Neuronal stem cell (in vitro differentiated cells): ENCODE measurements around the gene CTTNBP2.

Source experiments
- DNase-seq: peaks from one replicate; pipeline ENCODE4 v3.0.0-alpha.2; 2013; ENCODE audit warnings: low spot score
- H2AFZ ChIP-seq: one replicate; pipeline ENCODE4 v1.6.1; 2013; ENCODE audit warnings: mild to moderate bottlenecking, low read length, inconsistent platforms
- H2AK5ac ChIP-seq: 2 replicates; pipeline ENCODE4 v1.6.1; 2013; ENCODE audit warnings: low read depth, mild to moderate bottlenecking, inconsistent platforms, low read length, moderate library complexity, mixed read lengths
- H2BK120ac ChIP-seq: 2 replicates; pipeline ENCODE4 v1.6.1; 2013; ENCODE audit warnings: low read depth, mild to moderate bottlenecking, inconsistent platforms, low read length, moderate library complexity, mixed read lengths
- H2BK12ac ChIP-seq: one replicate; pipeline ENCODE4 v1.6.1; 2013; ENCODE audit warnings: low read length, inconsistent platforms
- H2BK15ac ChIP-seq: 2 replicates; pipeline ENCODE4 v1.6.1; 2013; ENCODE audit warnings: mild to moderate bottlenecking, low read length, inconsistent platforms, mixed read lengths
- H2BK5ac ChIP-seq: one replicate; pipeline ENCODE4 v1.6.1; 2013; ENCODE audit warnings: inconsistent platforms, mild to moderate bottlenecking, low read length, moderate library complexity
- H3K14ac ChIP-seq: one replicate; pipeline ENCODE4 v1.6.1; 2013; ENCODE audit warnings: low read length, inconsistent platforms
- H3K18ac ChIP-seq: 2 replicates; pipeline ENCODE4 v1.6.1; 2013; ENCODE audit warnings: low read length, inconsistent platforms
- H3K23ac ChIP-seq: 2 replicates; pipeline ENCODE4 v1.6.1; 2013; ENCODE audit warnings: low read depth, mild to moderate bottlenecking, mixed read lengths, low read length, inconsistent platforms; ENCODE audit not compliant: poor library complexity
- H3K27ac ChIP-seq: replicated peaks from 3 replicates; pipeline ENCODE4 v1.5.1; 2013; ENCODE audit warnings: low read length, inconsistent platforms
- H3K27me3 ChIP-seq, 3 experiments: 2 replicates each; pipeline ENCODE4 v1.6.1; 2013; ENCODE audit warnings: low read length in 3 of 3, mild to moderate bottlenecking in 2 of 3, inconsistent platforms in 1 of 3, low read depth in 1 of 3, mixed read lengths in 1 of 3, moderate library complexity in 1 of 3; ENCODE audit not compliant: control insufficient read depth in 3 of 3, insufficient read depth in 3 of 3
- H3K36me3 ChIP-seq, 2 donors: replicated peaks in 1 of 2; 2 replicates each; pipeline ENCODE4 v1.6.1; 2013; ENCODE audit warnings: low read length in 2 of 2; ENCODE audit not compliant: control insufficient read depth in 2 of 2, insufficient read depth in 2 of 2
- H3K4ac ChIP-seq: 2 replicates; pipeline ENCODE4 v1.6.1; 2013; ENCODE audit warnings: inconsistent platforms, mild to moderate bottlenecking, low read length, moderate library complexity
- H3K4me1 ChIP-seq, 2 donors: 1 replicate in 1 of 2; 2 replicates in 1 of 2; pipeline ENCODE4 v1.6.1; 2013; ENCODE audit warnings: low read length in 2 of 2, low read depth in 1 of 2; ENCODE audit not compliant: control insufficient read depth in 2 of 2, insufficient read depth in 1 of 2
- H3K4me2 ChIP-seq: one replicate; pipeline ENCODE4 v1.6.1; 2013; ENCODE audit warnings: mild to moderate bottlenecking, low read length, inconsistent platforms; ENCODE audit not compliant: insufficient read depth, poor library complexity, severe bottlenecking
- H3K4me3 ChIP-seq, 2 donors: 2 replicates each; pipeline ENCODE4 v1.5.1; 2013; ENCODE audit warnings: low read length in 2 of 2, mild to moderate bottlenecking in 2 of 2, inconsistent platforms in 1 of 2, moderate library complexity in 1 of 2
- H3K79me1 ChIP-seq: one replicate; pipeline ENCODE4 v1.6.1; 2013; ENCODE audit warnings: low read depth, mild to moderate bottlenecking, inconsistent platforms, low read length, moderate library complexity
- H3K9ac ChIP-seq: one replicate; pipeline ENCODE4 v1.6.1; 2013; ENCODE audit warnings: mild to moderate bottlenecking, low read depth, low read length, inconsistent platforms; ENCODE audit not compliant: poor library complexity
- H3K9me3 ChIP-seq, 2 donors: replicated peaks in 1 of 2; 2 replicates each; pipeline versions ENCODE3 to v1.6.1; 2013; ENCODE audit warnings: low read length in 2 of 2, mild to moderate bottlenecking in 2 of 2, inconsistent platforms in 1 of 2, low read depth in 1 of 2, mixed read lengths in 1 of 2, moderate library complexity in 1 of 2; ENCODE audit not compliant: control insufficient read depth in 2 of 2, insufficient read depth in 1 of 2
- H4K8ac ChIP-seq: one replicate; pipeline ENCODE4 v1.6.1; 2013; ENCODE audit warnings: low read depth, mild to moderate bottlenecking, inconsistent platforms, low read length, moderate library complexity
- H4K91ac ChIP-seq: one replicate; pipeline ENCODE4 v1.6.1; 2013; ENCODE audit warnings: low read length, low read depth, mild to moderate bottlenecking, inconsistent platforms; ENCODE audit not compliant: poor library complexity
- WGBS, 2 donors: extraction: QIAGEN DNeasy Blood & Tissue Kit; methylation state at CpG; one replicate each; pipeline ENCODE4 v1.1.7; 2013; ENCODE audit warnings: missing lambda C conversion rate in 2 of 2, mixed read lengths in 1 of 2; ENCODE audit not compliant: insufficient read length in 2 of 2, insufficient replicate concordance in 1 of 2; ENCODE audit errors: extremely low coverage in 2 of 2; 5-methylcytosine and 5-hydroxymethylcytosine counted together

The CTTNBP2 gene

GRCh38 chr7:117805241-117805640 lies 68.0 kb downstream of the CTTNBP2 start:
- Histone ChIP-seq H3K27me3 (no peaks in the 10 kb centered on the region), H3K27ac (no peak overlapping the region), H4K91ac (no peak overlapping the region), H2BK15ac (no peak overlapping the region), H3K18ac (no peak overlapping the region), H4K8ac (no peak overlapping the region), H2BK120ac (no peak overlapping the region), H2AFZ (no peak overlapping the region), H3K14ac (no peak overlapping the region), H2BK5ac (no peak overlapping the region), H3K36me3 (peaks cover 0 to 2% of the 10 kb centered on the region in 2 donors), H3K9ac (no peak overlapping the region), H3K79me1 (no peaks in the 10 kb centered on the region), H3K23ac (no peak overlapping the region), H2AK5ac (no peak overlapping the region), H2BK12ac (no peak overlapping the region), H3K9me3 (no peaks in the 10 kb centered on the region), H3K4me1 (peaks cover 5 to 18% of the 10 kb centered on the region in 2 donors), H3K4me3 (no peak overlapping the region), H3K4ac (no peak overlapping the region), H3K4me2 (no peak overlapping the region)
- DNase-seq, result no peak
- no CpG with 5 or more reads among the region's 3 CpGs for WGBS, 2 donors

- H2AK5ac ChIP-seq, result no peak overlapping the region
- H2BK15ac ChIP-seq, result no peak overlapping the region
- H4K8ac ChIP-seq, result no peak overlapping the region
- no peaks in the 10 kb centered on the region for H3K9me3 ChIP-seq
- no peak overlapping the region for H3K27ac ChIP-seq
- H3K18ac ChIP-seq, result no peak overlapping the region
- H3K27me3 ChIP-seq, result no peaks in the 10 kb centered on the region
- no peak overlapping the region for H2BK120ac ChIP-seq
- no CpG with 5 or more reads among the region's 2 CpGs for WGBS, 2 donors
- no peak overlapping the region for H3K23ac ChIP-seq
- peaks cover 0 to 2% of the 10 kb centered on the region in 2 donors for H3K36me3 ChIP-seq
- no peak for DNase-seq
- no peaks in the 10 kb centered on the region for H3K79me1 ChIP-seq
- H2BK12ac ChIP-seq, result no peak overlapping the region
- no peak overlapping the region for H3K4me2 ChIP-seq
- no peak overlapping the region for H3K4ac ChIP-seq
- no peak overlapping the region for H2AFZ ChIP-seq
- no peak overlapping the region for H3K14ac ChIP-seq
- H3K4me1 ChIP-seq, result peaks cover 3 to 4% of the 10 kb centered on the region in 2 donors
- no peak overlapping the region for H3K9ac ChIP-seq
- H3K4me3 ChIP-seq, result no peak overlapping the region
- H4K91ac ChIP-seq, result no peak overlapping the region
- H2BK5ac ChIP-seq, result no peak overlapping the region
Measured at GRCh38 chr7:117803476-117803875, 69.8 kb downstream of the CTTNBP2 start.

GRCh38 chr7:117802660-117803059 lies 70.6 kb downstream of the CTTNBP2 start:
- Histone ChIP-seq H2BK15ac (no peak overlapping the region), H2BK120ac (no peak overlapping the region), H3K4me2 (no peak overlapping the region), H3K36me3 (peaks cover 0 to 2% of the 10 kb centered on the region in 2 donors), H3K27ac (no peak overlapping the region), H3K9me3 (no peaks in the 10 kb centered on the region), H3K23ac (no peak overlapping the region), H3K4me3 (no peak overlapping the region), H4K91ac (no peak overlapping the region), H3K18ac (no peak overlapping the region), H3K14ac (no peak overlapping the region), H4K8ac (no peak overlapping the region), H2AK5ac (no peak overlapping the region), H3K79me1 (no peaks in the 10 kb centered on the region), H3K4ac (no peak overlapping the region), H3K4me1 (peaks cover 0 to under 1% of the 10 kb centered on the region in 2 donors), H3K9ac (no peak overlapping the region), H2BK12ac (no peak overlapping the region), H3K27me3 (no peaks in the 10 kb centered on the region), H2AFZ (no peak overlapping the region), H2BK5ac (no peak overlapping the region)
- WGBS, 2 donors, result no CpG with 5 or more reads among the region's 2 CpGs
- no peak for DNase-seq

- H4K8ac ChIP-seq, result no peak overlapping the region
- H2AK5ac ChIP-seq, result no peak overlapping the region
- H2BK12ac ChIP-seq, result no peak overlapping the region
- DNase-seq, result no peak
- no peak overlapping the region for H3K4me2 ChIP-seq
- no peak overlapping the region for H3K23ac ChIP-seq
- no peak overlapping the region for H2BK15ac ChIP-seq
- no peak overlapping the region for H2BK5ac ChIP-seq
- H3K9ac ChIP-seq, result no peak overlapping the region
- no peak overlapping the region for H2AFZ ChIP-seq
- no peak overlapping the region for H2BK120ac ChIP-seq
- no peaks in the 10 kb centered on the region for H3K27me3 ChIP-seq
- no peak overlapping the region for H3K4ac ChIP-seq
- peaks cover 1% of the 10 kb centered on the region for H3K79me1 ChIP-seq
- WGBS, 2 donors, result no CpG with 5 or more reads among the region's 1 CpG
- no peak overlapping the region for H4K91ac ChIP-seq
- H3K9me3 ChIP-seq, result no peaks in the 10 kb centered on the region
- no peak overlapping the region for H3K4me3 ChIP-seq
- no peaks in the 10 kb centered on the region for H3K4me1 ChIP-seq
- peaks cover 0 to 2% of the 10 kb centered on the region in 2 donors for H3K36me3 ChIP-seq
- no peak overlapping the region for H3K14ac ChIP-seq
- no peak overlapping the region for H3K18ac ChIP-seq
- H3K27ac ChIP-seq, result no peak overlapping the region
Measured at GRCh38 chr7:117800841-117801240, 72.4 kb downstream of the CTTNBP2 start.
